ENCODE results near the gene CYTH4.
"Not testable (repeated sequence)": the region's sequence is repeated elsewhere in the genome, so short reads cannot be mapped to it uniquely, and the experiment has no call there.

CYTH4 gene

DNA sequence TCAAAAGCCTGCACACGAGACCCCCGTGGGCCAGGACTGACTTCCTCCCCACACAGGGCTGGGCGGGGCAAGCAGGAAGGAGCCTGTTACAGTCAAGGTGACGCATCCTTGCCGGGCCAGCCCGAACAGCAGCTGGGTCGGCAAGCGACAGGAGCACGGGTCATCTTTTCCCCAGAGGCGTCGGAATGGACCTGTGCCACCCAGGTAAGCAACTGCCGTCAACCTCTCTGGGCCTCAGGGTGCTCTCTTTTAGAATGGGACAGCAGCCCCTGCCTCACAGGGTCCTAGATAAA, at the start of gene CYTH4:
CYTH4 (plus strand) TSS at position 124 of the 293 bp plus-strand sequence; CDS start at position 186, 62 bp downstream.
- no peak for DNase-seq

DNA sequence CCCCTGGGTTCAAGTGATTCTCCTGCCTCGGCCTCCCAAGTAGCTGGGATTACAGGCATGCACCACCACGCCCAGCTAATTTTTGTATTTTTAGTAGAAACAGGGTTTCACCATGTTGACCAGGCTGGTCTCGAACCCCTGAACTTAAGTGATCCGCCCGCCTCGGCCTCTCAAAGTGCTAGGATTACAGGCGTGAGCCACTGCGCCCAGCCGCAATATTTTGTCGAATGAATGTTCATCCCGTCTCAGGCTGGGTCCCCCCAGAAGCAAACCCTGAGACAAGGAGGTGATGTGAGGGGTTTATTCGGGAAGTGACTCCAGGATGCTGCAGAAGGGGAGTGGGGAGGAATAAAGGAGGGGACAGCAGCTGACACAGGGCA, 48.9 kb upstream of the CYTH4 start:
- not testable (repeated sequence) for DNase-seq

- DNase-seq: no peak
These were observed 48.3 kb upstream of the CYTH4 start for GRCh38 chr22:37233751-37234631.

- no peak for DNase-seq
These were observed 47.3 kb upstream of the CYTH4 start for GRCh38 chr22:37234736-37235711.

DNA sequence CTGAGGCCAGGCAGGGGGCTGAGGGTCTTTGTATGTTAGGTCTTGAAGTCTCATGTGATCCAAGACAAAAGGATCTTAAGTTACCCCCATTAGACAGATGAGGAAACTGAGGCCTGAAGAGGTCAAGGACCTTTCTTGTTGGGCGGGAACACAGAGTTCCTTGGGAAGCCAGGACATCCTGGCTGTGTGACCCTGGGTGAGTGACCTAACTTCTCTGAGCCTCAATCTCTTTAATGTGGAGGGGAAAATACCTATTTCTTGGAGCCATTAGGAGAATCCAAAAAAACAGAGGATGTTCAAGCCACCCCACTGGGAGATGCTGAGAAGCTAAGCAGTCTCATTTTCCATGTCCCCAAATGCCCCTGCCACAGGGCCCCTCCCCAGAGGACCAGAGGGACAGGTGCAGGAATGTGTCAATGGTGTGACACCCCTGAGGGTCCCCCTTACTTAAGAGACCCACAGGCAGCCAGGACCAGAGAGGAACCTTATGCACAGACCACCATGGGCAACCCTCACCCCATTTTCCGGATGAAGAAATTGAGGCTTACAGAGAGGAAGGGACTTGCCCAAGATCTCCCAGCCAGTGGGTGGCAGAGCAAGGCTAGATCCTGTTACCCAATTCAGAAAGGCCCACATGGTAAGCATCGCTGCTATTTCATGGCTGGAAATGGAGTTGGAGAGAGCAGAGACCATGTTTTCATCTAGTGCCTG, 46.3 kb upstream of the CYTH4 start:
- no peak for DNase-seq

GRCh38 chr22:37237371-37238268, 44.7 kb upstream of the CYTH4 start:
- no peak for DNase-seq

DNA sequence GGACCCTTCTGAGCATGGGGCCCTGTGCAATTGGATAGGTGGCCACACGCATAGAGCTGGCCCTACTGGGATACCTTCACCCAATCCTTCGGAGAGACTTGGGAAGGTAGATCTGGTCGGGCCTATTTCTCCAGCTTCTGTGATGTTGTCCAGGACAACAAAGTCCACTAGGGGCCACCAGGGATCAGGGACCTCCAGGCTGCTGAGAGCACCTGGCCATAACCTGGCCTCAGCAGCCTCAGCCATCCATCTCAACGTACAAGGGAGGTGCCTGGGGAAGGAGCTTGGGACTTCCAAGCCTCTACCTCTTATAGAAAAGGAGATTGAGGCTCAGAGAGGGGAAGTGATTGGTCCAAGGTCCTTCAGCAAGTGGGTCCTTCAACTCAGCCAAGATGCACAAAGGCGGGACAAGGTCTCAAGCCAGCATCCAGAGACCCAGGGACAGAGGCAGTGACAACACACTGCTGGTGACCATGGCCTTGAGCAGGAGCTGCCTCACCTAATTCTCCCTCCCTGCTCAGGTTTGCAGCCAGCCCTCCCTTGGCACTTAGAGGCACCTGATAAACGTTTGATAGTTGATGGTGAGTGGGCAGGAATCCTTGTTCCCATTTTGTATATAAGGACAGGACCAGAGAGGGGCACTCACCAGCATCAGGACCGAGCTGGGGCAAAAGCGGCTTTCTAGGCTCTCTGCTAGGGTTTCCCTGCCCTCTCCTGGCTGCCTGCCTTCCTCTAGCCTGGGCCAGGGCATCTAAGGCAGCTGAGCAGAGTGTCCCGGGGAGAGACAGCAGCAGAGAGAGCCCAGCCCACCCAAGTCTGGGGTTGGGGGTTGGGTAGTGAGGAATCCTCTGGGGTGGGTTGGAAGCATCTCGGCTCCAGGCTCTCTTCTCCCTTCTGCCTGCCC, 42.7 kb upstream of the CYTH4 start:
- no peak for DNase-seq

- DNase-seq: no peak
These were observed 41.9 kb upstream of the CYTH4 start for GRCh38 chr22:37240240-37240940.

- no peak for DNase-seq
These were observed 41.4 kb upstream of the CYTH4 start for GRCh38 chr22:37240941-37241320.

DNA sequence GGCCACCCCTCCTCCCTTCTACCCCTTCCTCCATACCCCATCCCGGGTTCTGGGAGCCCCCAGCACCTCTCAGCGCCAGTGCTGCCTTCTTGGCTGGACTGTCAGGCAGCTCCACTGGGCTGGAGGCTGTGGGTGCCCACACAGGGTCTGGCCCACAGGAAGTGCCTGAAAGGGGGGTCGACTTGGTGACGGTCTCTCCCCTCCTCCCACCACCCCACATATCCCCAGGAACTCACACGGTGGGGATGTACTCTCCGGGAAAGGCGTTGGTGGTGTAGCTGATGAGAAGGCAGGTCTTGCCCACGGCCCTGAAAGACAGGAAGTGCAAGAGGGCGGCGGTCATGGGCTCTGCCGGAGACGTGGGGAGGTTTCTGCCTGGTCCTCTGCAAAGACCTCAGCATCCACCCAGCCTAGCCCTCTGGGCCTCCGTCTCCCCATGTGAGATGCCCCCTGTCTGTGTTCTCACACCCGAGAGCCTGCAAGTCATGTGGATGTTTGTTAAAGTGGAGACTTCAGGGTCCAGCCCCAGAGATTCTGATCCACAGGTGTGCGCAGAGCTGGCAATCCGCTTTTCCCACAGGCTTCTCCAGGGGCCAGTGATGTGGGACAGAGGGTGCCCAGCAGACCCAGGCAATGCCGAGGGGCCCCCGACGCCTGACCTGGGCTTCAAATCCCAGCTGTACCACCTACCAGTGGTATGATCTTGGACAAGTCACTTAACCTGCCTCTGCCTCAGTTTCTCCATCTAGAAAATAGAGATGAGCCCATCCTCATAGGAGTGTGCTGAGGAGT, 40.8 kb upstream of the CYTH4 start:
- no peak for DNase-seq

GRCh38 chr22:37242395-37242918, 39.9 kb upstream of the CYTH4 start:
- no peak for DNase-seq

DNA sequence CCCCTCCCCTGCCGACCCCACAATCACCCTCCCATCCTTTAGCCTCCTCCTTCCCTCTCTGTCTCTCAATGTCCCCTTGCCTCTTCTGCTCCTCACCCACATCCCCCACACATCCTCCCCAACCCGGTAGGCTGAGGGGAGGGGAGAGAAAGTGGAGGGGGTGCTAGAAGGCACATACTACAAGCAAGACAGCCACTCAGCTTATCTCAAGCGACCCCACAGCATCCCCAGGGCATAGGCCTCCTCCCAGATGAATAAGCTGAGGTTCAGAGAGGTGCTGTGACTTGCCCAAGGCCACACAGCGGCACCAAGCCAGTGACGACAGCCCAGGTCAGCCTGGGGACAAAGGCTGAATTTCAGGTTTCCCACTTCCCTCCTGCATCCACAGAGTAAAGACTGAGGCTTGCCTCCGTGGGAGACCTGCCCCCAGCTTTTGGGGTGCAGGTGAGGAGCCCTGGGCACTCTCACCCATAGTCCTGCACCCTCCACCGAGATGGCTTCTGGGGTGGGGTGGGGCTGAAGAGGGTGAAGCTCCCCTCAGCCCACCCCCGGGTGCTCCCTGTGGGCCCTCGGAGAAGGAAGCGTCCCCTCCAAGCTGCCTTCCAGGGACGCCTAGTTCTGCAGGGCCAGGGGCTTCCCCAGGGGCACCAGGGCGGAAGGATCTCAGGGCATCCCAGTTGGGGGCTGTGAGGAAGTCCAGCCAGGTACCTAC, 38.8 kb upstream of the CYTH4 start:
- DNase-seq: no peak

DNA sequence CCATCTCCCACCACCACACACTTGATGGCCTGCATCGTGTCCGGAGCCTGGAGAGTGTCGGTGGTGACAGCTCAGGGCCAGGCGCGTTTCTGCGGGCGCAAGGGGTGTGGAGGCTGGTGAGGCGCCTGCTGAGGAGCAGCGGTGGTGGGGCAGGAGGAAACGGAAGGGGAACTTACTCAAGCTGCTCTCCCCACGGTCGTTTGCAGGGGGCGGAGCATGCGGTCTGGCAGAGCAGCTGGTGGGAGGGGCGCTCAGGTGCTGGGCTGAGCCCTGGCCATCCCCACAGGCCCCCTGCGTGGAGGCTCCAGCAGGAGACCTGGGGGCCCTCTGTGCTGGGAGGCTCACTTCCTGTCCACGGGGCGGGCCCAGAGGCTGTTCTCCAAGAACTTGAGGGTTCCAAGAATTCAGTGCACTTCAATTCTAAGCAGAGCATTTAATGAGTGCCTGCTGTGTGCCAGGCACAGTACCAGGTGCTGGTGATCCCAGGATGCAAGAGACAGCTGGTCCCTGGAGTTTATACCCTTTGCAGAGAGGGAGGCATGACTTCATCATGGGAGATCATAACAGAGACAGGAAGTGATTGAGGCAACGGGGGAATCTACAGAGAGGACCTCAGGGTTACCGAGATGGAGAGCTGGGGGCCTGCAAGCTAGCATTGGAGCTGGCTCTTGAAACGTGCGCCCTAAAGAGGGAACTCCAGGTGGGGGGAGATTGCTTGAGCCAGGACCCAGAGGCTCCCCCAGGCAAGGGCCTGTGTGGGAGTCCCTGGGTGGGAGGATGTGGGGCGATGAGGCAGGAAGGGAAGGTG, 38.0 kb upstream of the CYTH4 start, which contains the start of gene RAC2:
RAC2 (minus strand) TSS at position 156 of the 808 bp plus-strand sequence; CDS start at position 35, 121 bp downstream.
- DNase-seq: no peak

DNA sequence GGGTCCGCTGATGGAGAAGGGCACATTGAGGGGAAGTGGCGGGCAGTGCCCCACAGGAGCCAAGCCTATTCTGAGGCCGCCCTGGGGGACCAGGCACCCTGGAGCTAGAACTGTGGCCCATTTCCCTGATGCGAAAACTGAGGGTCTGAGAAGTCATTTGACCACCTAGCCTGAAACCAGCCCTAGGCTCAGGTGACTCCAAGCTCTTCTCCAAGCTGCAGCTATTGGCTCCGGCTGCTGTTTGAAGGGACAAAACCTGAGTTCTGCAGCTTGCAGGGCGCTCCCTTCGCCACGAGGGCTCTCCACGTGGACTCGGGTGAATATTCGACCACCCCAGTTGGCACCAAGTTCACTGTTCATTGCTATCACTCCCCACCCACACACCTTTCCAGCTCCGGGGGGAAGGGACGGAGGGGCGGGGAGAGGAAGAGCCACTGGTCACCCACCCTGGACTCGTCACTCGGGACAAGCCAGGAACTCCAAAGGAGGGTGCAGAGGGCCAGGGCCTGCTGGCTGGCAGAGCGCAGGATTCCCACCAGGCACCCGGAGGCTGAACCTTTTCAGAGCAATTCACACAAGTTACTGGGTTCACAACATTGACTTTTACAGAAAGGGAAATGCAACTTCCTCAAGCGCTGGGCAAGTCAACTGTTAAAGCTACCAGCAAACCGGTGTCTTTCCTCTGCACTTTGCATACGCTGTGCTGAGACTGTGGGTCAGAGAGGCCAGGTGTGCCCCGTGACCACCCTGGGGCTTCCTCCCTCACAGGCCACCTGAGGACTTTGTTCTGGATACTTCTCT, 37.2 kb upstream of the CYTH4 start:
- DNase-seq: no peak

DNA sequence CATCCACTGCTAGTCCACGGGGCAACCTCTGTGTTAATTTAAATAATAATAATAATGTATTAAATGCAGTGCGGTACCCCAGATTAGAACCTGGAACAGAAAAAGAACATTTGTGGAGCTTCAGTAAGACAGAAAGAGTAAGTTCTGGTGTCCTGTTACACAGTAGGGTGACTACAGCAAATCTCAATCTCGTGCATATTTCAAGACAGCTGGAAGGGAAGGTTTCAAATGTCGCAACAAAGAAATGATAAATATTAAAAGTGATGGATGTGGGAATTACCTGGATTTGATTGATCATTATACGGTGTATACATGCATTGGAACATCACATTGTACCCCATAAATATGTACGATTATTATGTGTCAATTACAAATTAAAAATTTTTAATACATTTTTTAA, 36.6 kb upstream of the CYTH4 start:
- DNase-seq: no peak

GRCh38 chr22:37248251-37248650, 34.1 kb upstream of the CYTH4 start:
- no peak for DNase-seq

- DNase-seq: no peak
These were observed 32.3 kb upstream of the CYTH4 start for GRCh38 chr22:37249986-37250385.

Measured in NCI-H146 (cell line).